ENCODE data around the gene ANKRD34A.

- TF ChIP-seq POLR2AphosphoS5 (IDR thresholded peaks at IDR 0.05; ENCODE audit: borderline replicate concordance, low read depth, low read length) (no peak), EZH2 (IDR thresholded peaks at IDR 0.05) (no peak)
Measured at GRCh38 chr1:145995148-145995881, 30.9 kb upstream of the ANKRD34A start.

Data from SK-N-MC (cell line).